ENCODE results near the gene PLEKHM3.

Gene PLEKHM3

GRCh38 chr2:208064220-208064961 lies 39.1 kb upstream of the PLEKHM3 start:
- in situ Hi-C loops (cut with HindIII; ENCODE audit: low sequenced_read_pairs) = no loop called here
- no peak for TF ChIP-seq CTCF (IDR thresholded peaks at IDR 0.05; ENCODE audit: low read depth, low read length)
- DNase-seq (ENCODE audit: low read depth, low spot score) = peak; percentile 92
- no peak overlapping the region for H3K4me3 ChIP-seq (ENCODE audit: low read depth, low read length)

DNA sequence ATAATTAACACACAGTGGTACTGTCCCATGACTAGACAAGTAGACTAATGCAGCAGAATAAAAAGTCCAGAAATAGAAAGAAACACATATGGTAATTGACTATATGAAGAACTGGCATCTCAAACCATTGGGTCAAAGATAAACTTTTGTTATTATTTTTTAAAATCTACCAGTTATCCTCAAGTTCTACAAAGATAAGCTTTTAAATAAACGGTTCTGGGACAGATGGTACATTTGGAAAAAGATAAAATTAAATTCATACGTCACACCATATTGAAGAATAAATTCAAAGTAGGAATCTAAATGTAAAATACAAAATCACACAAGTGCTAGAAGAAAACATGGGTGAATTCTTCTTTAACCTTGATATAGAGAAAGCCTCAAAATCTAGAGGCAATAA lies 37.6 kb upstream of the PLEKHM3 start:
- H3K4me3 ChIP-seq (ENCODE audit: low read depth, low read length) = no peak overlapping the region
- DNase-seq (ENCODE audit: low read depth, low spot score) = no peak
- in situ Hi-C loops (cut with HindIII; ENCODE audit: low sequenced_read_pairs) = no loop called here
- TF ChIP-seq CTCF (IDR thresholded peaks at IDR 0.05; ENCODE audit: low read depth, low read length) = no peak

DNA sequence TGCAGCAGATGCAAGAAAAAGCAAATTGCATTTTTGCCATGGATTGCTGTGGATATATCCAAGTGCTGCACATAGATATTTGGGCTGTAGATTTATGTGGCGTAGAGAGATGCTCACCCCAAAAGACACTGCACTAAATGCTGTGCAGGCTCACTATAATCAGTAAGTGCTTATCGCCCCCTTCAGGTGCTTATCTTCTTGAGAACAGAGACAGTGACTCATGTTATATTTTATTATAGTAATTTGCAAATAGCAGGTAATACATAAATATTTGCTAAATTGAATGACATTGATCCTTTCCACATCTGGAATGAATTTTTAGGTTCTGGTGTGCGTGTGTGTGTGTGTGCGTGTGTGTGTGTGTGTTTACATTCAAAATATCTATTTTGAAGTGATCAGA lies 36.8 kb upstream of the PLEKHM3 start:
- in situ Hi-C loops (cut with HindIII; ENCODE audit: low sequenced_read_pairs) = no loop called here
- peak; percentile 52 for TF ChIP-seq CTCF (IDR thresholded peaks at IDR 0.05; ENCODE audit: low read depth, low read length)
- DNase-seq (ENCODE audit: low read depth, low spot score) = peak; percentile 39
- no peak overlapping the region for H3K4me3 ChIP-seq (ENCODE audit: low read depth, low read length)

DNA sequence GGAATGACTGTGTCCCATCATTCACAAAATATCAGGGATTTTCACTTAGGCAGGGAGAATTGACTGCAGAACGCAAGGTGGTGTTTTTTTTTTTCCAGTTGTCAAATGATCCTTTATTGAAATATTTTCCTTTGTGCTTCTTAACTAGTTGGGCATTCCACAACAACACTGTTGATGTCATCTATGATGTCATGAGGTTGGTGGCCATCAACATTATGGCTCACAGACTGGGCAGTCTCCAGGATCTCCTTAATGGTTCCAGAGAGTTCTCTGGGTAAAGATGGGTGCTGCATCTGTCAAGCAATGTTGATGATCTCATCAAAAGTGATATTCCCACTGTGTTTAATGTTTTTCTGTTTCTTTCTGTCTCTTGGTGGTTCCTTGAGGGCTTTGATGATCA lies 31.8 kb upstream of the PLEKHM3 start:
- in situ Hi-C loops (cut with HindIII; ENCODE audit: low sequenced_read_pairs) = no loop called here
- TF ChIP-seq CTCF (IDR thresholded peaks at IDR 0.05; ENCODE audit: low read depth, low read length) = no peak
- no peak for DNase-seq (ENCODE audit: low read depth, low spot score)
- H3K4me3 ChIP-seq (ENCODE audit: low read depth, low read length) = no peak overlapping the region

GRCh38 chr2:208049441-208049840 lies 24.1 kb upstream of the PLEKHM3 start:
- in situ Hi-C loops (cut with HindIII; ENCODE audit: low sequenced_read_pairs) = no loop called here
- no peak for TF ChIP-seq CTCF (IDR thresholded peaks at IDR 0.05; ENCODE audit: low read depth, low read length)
- no peak for DNase-seq (ENCODE audit: low read depth, low spot score)
- H3K4me3 ChIP-seq (ENCODE audit: low read depth, low read length) = no peak overlapping the region

DNA sequence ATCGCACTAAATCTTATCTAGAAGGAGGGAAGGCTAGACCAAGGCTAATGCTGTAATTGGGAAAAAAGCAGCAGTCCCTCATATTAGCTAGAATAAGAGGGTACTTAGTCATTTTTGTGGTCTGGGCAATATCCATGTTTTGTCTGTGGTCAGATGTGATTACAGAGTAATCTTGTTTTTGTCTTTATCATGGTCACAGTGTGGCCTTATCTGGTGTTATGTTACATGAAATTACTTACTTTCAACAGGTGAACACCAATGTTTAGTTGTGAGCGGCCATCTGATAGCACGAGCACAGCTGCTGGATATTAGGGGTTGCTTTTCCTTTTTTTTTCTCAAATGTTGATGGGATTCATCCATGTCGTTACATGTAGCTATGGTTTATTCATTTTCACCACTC lies 23.7 kb upstream of the PLEKHM3 start:
- TF ChIP-seq CTCF (IDR thresholded peaks at IDR 0.05; ENCODE audit: low read depth, low read length) = no peak
- in situ Hi-C loops (cut with HindIII; ENCODE audit: low sequenced_read_pairs) = no loop called here
- no peak overlapping the region for H3K4me3 ChIP-seq (ENCODE audit: low read depth, low read length)
- DNase-seq (ENCODE audit: low read depth, low spot score) = no peak

Data from astrocyte of the spinal cord (primary cell).